HG02798 (cell line): ENCODE data around the gene PRRT1B.
"Not testable (repeated sequence)": the region's sequence is repeated elsewhere in the genome, so short reads cannot be mapped to it uniquely, and the experiment has no call there.

Experiments
- ATAC-seq: cut with Tn5 transposase; IDR thresholded peaks from one replicate; pipeline ENCODE4 v1.9.1; 2021; ENCODE audit warnings: mild to moderate bottlenecking; ENCODE audit not compliant: unreplicated experiment, poor library complexity

Gene PRRT1B

GRCh38 chr9:131546336-131547084, 1.2 kb downstream of the PRRT1B start:
- ATAC-seq = no peak

- ATAC-seq = not testable (repeated sequence)
These were observed 3.9 kb downstream of the PRRT1B start for GRCh38 chr9:131549186-131549585.

- not testable (repeated sequence) for ATAC-seq
These were observed 5.1 kb downstream of the PRRT1B start for GRCh38 chr9:131550465-131550864.

DNA sequence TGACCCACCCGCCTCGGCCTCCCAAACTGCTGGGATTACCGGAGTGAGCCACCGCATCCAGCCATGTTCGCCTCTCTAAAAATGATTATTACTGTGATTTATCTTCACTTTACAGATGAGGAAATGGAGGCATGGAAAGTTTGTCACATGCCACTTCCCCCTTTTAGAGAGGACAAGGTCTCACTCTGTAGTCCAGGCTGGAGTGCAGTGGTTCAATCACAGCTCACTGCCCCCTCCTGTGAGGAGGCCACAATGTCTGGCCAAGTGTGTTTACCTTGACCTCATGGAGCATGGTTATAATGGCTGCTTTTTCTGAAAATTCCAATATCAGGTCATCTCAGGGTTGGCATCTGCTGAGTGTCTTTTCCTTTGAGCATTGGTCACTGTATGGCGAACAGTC, 6.7 kb downstream of the PRRT1B start:
- ATAC-seq = no peak

- no peak for ATAC-seq
These were observed 8.9 kb downstream of the PRRT1B start for GRCh38 chr9:131554087-131554842.

- ATAC-seq = no peak
These were observed 9.6 kb downstream of the PRRT1B start for GRCh38 chr9:131554843-131555351.

- ATAC-seq = no peak
These were observed 10.7 kb downstream of the PRRT1B start for GRCh38 chr9:131555841-131556673.

DNA sequence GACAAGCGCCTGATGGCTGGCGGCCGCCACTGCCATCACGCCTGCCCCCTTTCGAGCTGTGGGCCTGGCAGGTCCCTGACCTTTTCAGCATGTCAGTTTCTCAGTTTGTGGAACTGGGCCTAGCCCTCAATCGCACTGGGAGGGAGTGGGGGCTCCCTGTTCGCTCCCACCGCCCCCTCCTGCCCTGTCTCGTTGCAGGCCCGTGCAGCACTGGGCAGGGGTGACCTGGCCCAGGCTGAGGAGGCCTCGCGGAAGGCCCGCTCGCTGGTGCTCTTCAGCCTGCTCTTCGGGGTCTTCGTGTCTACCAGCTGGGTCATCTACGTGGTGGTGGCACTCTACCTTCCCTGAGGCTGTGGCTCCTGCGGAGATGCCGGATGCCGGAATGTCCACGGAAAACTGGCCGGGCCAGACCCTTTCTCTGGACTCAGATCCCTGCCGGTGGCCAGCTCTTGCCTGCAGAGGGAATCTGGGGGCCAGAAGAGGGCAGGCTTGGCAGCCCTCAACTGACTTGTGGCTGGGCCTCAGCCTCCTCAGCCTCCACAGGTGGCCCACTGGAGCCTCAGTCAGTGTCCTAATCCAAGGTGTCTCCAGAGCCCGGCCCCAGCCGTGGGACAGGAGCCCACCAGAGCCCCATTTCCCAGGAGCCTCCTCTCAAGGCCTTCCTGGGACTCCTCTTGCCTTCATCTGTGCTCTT, 12.7 kb downstream of the PRRT1B start:
- ATAC-seq = no peak

GRCh38 chr9:131559421-131560000, 14.2 kb downstream of the PRRT1B start:
- ATAC-seq = no peak

DNA sequence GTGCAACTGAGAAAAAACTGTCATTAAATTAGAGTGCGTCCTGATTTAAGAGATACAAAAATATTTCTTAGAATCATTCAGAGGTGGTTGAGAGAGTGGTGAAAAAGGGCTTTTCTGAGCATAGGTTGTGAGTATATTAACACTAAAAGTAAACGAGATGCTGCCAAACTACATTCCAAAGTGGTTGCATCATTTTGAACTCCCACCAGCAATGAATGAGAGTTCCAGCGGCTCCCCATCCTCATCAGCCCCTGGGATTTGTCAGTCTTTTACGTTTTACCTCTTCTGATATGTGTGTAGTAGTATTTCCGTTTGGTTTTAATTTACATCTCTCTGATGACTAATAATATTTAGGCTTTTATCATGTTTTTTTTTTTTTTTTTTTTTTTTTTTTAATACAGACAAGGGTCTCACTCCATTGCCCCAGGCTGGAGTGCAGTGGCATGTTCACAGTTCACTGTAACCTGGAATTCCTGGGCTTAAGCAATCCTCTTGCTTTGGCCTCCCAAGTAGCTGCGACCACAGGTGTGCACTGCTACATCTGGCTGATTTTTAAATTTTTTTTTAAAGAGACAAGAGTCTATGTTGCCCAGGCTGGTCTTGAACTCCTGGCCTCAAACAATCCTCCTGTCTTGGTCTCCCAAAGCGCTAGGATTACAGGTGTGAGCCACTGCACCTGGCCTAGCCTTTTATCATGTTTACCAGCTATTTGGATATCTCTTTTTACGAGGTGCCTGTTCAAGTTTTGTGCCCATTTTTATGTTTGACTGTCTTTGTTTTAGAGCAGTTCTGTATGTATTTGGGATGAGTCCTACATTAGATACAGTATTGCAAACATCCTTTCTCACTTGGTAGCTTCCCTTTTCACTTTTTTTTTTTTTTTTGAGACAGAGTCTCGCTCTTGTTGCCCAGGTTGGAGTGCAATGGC, 17.0 kb downstream of the PRRT1B start:
- ATAC-seq = no peak

GRCh38 chr9:131565369-131565768, 20.0 kb downstream of the PRRT1B start:
- no peak for ATAC-seq

GRCh38 chr9:131566158-131566557, 20.8 kb downstream of the PRRT1B start:
- ATAC-seq = no peak

DNA sequence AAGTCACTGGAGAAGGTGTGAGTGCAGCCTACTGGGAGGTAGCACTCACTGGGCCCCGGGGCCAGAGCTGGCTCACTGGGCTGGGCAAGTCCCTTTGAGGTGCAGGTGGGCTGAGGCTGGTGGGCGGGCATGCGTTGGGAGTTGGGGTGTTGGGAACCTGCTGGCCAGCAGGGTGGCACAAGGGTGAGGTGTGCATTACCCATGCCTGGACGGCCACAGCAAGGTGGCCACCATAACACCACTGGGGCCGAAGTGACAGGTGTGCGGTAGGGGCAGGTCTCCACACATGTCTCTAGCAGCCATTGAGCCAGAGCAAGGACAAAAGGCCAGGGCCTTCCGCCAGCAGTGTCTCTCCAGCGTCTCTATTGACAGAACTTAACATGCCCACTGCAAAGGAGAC, 22.6 kb downstream of the PRRT1B start:
- no peak for ATAC-seq

- no peak for ATAC-seq
These were observed 29.7 kb downstream of the PRRT1B start for GRCh38 chr9:131574730-131575640.

DNA sequence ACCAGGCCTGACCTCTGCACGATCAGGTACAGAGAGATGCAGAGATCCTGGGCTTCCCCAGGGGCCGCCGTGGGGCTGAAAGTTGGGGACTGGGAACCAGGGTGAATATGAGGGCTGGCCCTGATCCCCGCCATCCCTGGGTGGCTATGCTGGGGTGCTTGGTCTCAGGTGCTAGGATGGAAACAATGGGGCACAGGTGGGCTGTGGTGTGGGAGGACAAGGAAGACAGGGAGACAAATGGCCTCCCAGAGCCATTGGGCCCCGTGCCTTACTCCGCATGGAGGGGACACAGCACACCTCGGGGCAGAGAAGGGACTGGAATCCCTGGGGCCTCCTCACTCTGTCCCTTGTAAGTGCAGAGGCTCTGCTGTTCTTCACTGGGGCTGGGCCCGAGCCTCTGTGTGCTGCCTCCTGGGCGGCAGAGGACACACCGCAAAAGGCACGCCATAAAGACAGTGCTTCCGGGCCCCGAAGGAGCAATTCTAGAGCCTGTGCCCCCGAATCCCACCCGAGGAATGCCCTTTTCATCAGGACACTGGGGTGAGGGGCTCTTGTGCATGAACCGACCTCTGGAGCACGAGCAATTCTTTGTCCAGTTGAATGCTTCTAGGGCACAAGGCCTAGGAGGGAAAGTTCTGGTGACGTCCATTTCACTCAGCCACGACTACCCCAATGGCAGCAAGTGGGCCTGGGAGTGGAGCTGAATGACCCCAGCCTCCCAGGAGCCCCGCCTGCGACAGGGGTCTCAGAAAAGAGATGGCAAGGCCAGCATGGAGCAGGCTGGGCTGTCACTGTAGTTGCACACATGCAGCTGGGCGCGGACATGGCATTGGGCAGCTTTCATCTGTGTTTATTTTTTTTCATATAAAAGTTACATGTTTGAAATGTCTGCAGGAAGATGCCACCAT, 30.9 kb downstream of the PRRT1B start:
- ATAC-seq = no peak
